Activated CD8-positive, alpha-beta T cell treated with anti-CD3 and anti-CD28 coated beads for 36 hours (primary cell): Measurements from ENCODE around the gene ARPP21. TPM values are rescaled to one million over a fixed set of nuclear protein-coding genes. Genes with fewer than 3 reads are reported as not detected.

Source experiments
- ATAC-seq: fragments of 200-7000 bp; cut with Tn5 transposase; one replicate; pipeline ENCODE4 v1.10.0; 2021; ENCODE audit warnings: mild to moderate bottlenecking, moderate library complexity
- CTCF ChIA-PET: fragments of 350-600 bp; sonication (Branson Sonifier 250); formaldehyde crosslinking; loops from one replicate; lab custom pipeline; 2021; ENCODE audit warnings: antibody characterized with exemption; lab: Charles Lee
- POLR2A ChIA-PET: fragments of 350-600 bp; sonication (Branson Sonifier 250); formaldehyde crosslinking; loops from one replicate; lab custom pipeline; 2021; ENCODE audit warnings: antibody characterized with exemption; lab: Charles Lee
- DNase-seq: peaks from one replicate; pipeline ENCODE4 v3.0.0-alpha.2; 2020
- H3K27ac Mint-ChIP-seq: one replicate; pipeline ENCODE4 v1.8.0; 2021; ENCODE audit warnings: mild to moderate bottlenecking, mixed read lengths
- H3K27me3 Mint-ChIP-seq: one replicate; pipeline ENCODE4 v1.8.0; 2021; ENCODE audit warnings: mixed read lengths
- H3K36me3 Mint-ChIP-seq: one replicate; pipeline ENCODE4 v1.8.0; 2021; ENCODE audit warnings: low read depth, mixed read lengths
- H3K4me1 Mint-ChIP-seq: one replicate; pipeline ENCODE4 v1.8.0; 2021; ENCODE audit warnings: low read depth, mixed read lengths
- H3K4me3 Mint-ChIP-seq: one replicate; pipeline ENCODE4 v1.8.0; 2021; ENCODE audit warnings: mild to moderate bottlenecking, moderate library complexity, mixed read lengths
- H3K9me3 Mint-ChIP-seq: one replicate; pipeline ENCODE4 v1.8.0; 2021; ENCODE audit warnings: mixed read lengths
- intact Hi-C: fragments of 100-400 bp; cut with micrococcal nuclease; formaldehyde crosslinking; loops from one replicate; pipeline ENCODE4 v1.10.0; 2022
- total RNA-seq, 2 experiments: library from RNA; stranded (reverse); gene quantifications; one replicate each; pipeline ENCODE4 v1.2.3, GENCODE V29; 2021
- TF ChIP-seq, protein P1 (sequence below): fragments of 200-600 bp; IDR thresholded peaks from one replicate; pipeline ENCODE4 v1.8.0; 2022; ENCODE audit warnings: antibody characterized with exemption, mild to moderate bottlenecking

ARPP21 gene
- total RNA-seq, 2 experiments from 2014 or later = not detected

- ChIA-PET CTCF (no interaction called here), POLR2A (no interaction called here)
- ATAC-seq (no peak), DNase-seq (no peak)
- Mint-ChIP-seq H3K4me1 (no peaks in the 10 kb centered on the region), H3K27ac (no peak overlapping the region), H3K4me3 (no peak overlapping the region), H3K27me3 (peaks cover 2% of the 10 kb centered on the region), H3K9me3 (no peaks in the 10 kb centered on the region), H3K36me3 (no peaks in the 10 kb centered on the region)
- TF ChIP-seq, protein P1, sequence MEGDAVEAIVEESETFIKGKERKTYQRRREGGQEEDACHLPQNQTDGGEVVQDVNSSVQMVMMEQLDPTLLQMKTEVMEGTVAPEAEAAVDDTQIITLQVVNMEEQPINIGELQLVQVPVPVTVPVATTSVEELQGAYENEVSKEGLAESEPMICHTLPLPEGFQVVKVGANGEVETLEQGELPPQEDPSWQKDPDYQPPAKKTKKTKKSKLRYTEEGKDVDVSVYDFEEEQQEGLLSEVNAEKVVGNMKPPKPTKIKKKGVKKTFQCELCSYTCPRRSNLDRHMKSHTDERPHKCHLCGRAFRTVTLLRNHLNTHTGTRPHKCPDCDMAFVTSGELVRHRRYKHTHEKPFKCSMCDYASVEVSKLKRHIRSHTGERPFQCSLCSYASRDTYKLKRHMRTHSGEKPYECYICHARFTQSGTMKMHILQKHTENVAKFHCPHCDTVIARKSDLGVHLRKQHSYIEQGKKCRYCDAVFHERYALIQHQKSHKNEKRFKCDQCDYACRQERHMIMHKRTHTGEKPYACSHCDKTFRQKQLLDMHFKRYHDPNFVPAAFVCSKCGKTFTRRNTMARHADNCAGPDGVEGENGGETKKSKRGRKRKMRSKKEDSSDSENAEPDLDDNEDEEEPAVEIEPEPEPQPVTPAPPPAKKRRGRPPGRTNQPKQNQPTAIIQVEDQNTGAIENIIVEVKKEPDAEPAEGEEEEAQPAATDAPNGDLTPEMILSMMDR = no peak
- intact Hi-C loops = no loop called here
Measured at GRCh38 chr3:35663471-35663870, 24.1 kb downstream of the ARPP21 start.

DNA sequence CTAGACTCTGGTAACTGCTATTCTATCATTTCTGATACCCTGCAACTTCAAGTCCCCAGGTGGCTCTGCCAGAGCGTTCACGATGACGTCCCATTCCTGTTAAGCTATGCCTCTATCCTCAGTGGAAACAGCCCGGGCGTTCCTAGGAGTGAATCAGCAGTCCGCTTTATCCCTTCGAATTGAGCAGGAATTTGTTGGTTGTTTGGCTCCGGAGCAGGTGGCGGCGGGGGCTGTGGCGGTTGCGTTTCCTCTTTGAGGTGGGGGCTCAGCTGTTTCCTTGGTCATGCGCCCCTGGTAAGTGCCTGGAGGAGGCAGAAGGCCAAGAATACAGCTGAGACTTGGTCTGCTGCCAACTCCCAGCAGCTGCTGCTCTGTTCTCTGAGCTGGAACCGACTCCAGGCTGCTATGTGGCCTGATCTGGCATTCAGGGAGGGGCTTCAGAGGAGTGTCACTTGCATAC lies 25.2 kb downstream of the ARPP21 start:
- intact Hi-C loops = no loop called here
- peaks cover 2% of the 10 kb centered on the region for H3K27me3 Mint-ChIP-seq
- ATAC-seq (no peak), DNase-seq (no peak)
- no peaks in the 10 kb centered on the region for H3K9me3 Mint-ChIP-seq
- ChIA-PET POLR2A (no interaction called here), CTCF (no interaction called here)
- H3K36me3 Mint-ChIP-seq = no peaks in the 10 kb centered on the region
- no peak overlapping the region for H3K4me3 Mint-ChIP-seq
- no peaks in the 10 kb centered on the region for H3K4me1 Mint-ChIP-seq
- TF ChIP-seq, protein P1 = no peak
- H3K27ac Mint-ChIP-seq = no peak overlapping the region

DNA sequence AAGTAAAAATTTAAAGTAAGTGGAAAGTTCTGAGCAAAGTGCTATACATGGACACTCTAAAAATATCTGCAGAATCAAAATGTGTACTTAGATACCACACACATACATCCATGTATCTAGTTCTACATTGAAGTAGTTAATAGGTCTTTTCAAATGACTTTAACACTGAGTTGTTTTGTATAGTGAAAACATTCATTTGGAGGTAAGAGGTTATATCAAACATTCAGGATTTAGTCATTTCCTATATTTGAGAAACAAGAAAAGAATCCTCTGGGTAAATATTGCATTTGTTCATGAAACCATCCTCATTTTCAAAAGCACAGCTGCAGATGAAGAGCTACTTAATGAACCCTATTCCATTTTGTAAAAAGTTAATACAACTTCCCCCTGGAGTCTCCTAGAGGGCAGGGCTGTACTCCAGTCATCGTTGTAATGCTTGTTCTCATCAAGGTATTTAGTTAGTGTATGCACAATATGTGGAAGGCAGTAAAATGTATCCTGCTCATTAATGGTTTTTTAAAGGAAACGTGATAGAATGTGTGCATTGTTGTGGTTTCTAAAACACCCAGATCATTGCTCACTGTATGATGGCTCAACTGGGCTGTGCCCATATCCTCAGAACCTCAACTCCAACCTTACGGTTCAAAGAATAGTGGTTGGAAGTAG lies 26.2 kb downstream of the ARPP21 start:
- TF ChIP-seq, protein P1 = no peak
- Mint-ChIP-seq H3K4me3 (no peak overlapping the region), H3K27me3 (peaks cover 2% of the 10 kb centered on the region), H3K4me1 (no peaks in the 10 kb centered on the region), H3K27ac (no peak overlapping the region), H3K36me3 (no peaks in the 10 kb centered on the region), H3K9me3 (no peaks in the 10 kb centered on the region)
- no peak for DNase-seq
- ChIA-PET POLR2A (no interaction called here), CTCF (no interaction called here)
- intact Hi-C loops = no loop called here
- ATAC-seq = no peak

GRCh38 chr3:35666888-35667287 lies 27.6 kb downstream of the ARPP21 start:
- Mint-ChIP-seq H3K9me3 (no peaks in the 10 kb centered on the region), H3K27ac (no peak overlapping the region), H3K4me1 (peaks cover under 1% of the 10 kb centered on the region), H3K27me3 (peaks cover 2% of the 10 kb centered on the region), H3K4me3 (no peak overlapping the region), H3K36me3 (no peaks in the 10 kb centered on the region)
- CTCF ChIA-PET = no interaction called here
- no peak for DNase-seq
- ATAC-seq = no peak
- TF ChIP-seq, protein P1 = no peak
- intact Hi-C loops = no loop called here
- POLR2A ChIA-PET = no interaction called here

DNA sequence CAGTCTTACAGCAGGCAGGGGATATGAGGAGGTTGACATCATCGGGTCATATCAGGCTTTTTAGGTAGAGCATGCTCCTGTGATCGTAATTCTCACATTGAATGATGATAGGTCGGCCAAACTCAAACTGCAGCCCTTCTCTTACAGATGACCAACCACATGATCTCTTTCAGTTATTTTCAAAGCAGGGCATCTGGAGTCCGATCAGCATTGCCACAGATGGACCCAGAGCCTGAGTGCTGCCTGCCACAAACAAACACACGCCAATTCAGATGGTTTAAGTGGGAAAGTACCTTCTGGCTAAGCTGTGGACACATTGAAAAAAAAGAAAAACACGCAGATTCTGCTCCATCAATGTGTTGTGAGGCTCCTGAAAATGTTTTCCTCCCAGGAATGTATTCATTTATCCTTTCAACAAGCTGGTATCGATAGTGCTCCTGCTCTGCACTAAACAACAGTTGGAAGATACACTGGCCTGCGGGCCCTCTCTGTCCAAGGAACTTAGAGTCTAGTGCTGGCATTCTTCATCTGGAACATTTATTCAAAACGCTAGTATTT lies 31.2 kb downstream of the ARPP21 start:
- H3K9me3 Mint-ChIP-seq = no peaks in the 10 kb centered on the region
- H3K27ac Mint-ChIP-seq = no peak overlapping the region
- POLR2A ChIA-PET = no interaction called here

More for the DNA sequence above, 31.2 kb downstream of the ARPP21 start:
- no peak for ATAC-seq
- DNase-seq = no peak
- intact Hi-C loops = no loop called here
- Mint-ChIP-seq H3K27me3 (no peaks in the 10 kb centered on the region), H3K4me1 (peaks cover 3% of the 10 kb centered on the region), H3K4me3 (no peak overlapping the region), H3K36me3 (no peaks in the 10 kb centered on the region)
- CTCF ChIA-PET = no interaction called here
- TF ChIP-seq, protein P1 = no peak
